HepG2 (cell line): ENCODE data around the gene TFEB. TPM values are rescaled to one million over a fixed set of nuclear protein-coding genes. Genes with fewer than 3 reads are reported as not detected.
A peak's percentile ranks its signal among the peaks of the same experiment; 100 is the strongest.

Source experiments
- ATAD3A ChIP-seq: sonication (generic); formaldehyde crosslinking; IDR thresholded peaks from 2 replicates; pipeline ENCODE4 v1.4.0; 2020; ENCODE audit warnings: missing genetic modification reagents
- CBX5 ChIP-seq: sonication (generic); formaldehyde crosslinking; IDR thresholded peaks from 2 replicates; pipeline ENCODE4 v1.4.0; 2020; ENCODE audit warnings: missing genetic modification reagents, borderline replicate concordance
- ERF ChIP-seq: IDR thresholded peaks from 2 replicates; pipeline ENCODE4 v1.6.1; 2018; ENCODE audit warnings: missing biosample characterization, missing genetic modification reagents
- FIP1L1 ChIP-seq: fragments of 200-400 bp; formaldehyde crosslinking; IDR thresholded peaks from 2 replicates; pipeline ENCODE4 v1.6.1; 2018; ENCODE audit warnings: low read depth, mild to moderate bottlenecking, low read length, moderate library complexity, borderline replicate concordance; ENCODE audit not compliant: insufficient read depth
- GTF3A ChIP-seq: sonication (generic); formaldehyde crosslinking; conservative IDR thresholded peaks from 2 replicates; pipeline ENCODE4 v1.4.0; 2020; ENCODE audit warnings: mild to moderate bottlenecking, missing genetic modification reagents
- HNRNPL ChIP-seq: fragments of 200-400 bp; formaldehyde crosslinking; IDR thresholded peaks from 2 replicates; pipeline ENCODE4 v1.6.1; 2017; ENCODE audit warnings: mild to moderate bottlenecking, low read depth, low read length
- KDM3A ChIP-seq: IDR thresholded peaks from 2 replicates; pipeline ENCODE4 v1.6.1; 2018; ENCODE audit warnings: low read depth, missing compliant biosample characterization
- MEIS1 ChIP-seq: sonication (generic); formaldehyde crosslinking; IDR thresholded peaks from 2 replicates; pipeline ENCODE4 v1.9.0; 2021; ENCODE audit warnings: mild to moderate bottlenecking, missing genetic modification reagents, moderate library complexity, borderline replicate concordance
- NCOA1 ChIP-seq: sonication (generic); formaldehyde crosslinking; IDR thresholded peaks from 2 replicates; pipeline ENCODE4 v1.9.0; 2021; ENCODE audit warnings: missing genetic modification reagents
- NFE2L1 ChIP-seq: sonication (generic); formaldehyde crosslinking; IDR thresholded peaks from 2 replicates; pipeline ENCODE4 v1.4.0; 2020; ENCODE audit warnings: missing genetic modification reagents, mild to moderate bottlenecking, borderline replicate concordance
- NONO ChIP-seq, 2 experiments: fragments of 450-650 bp in 1 of 2; sonication (generic) in 1 of 2; formaldehyde crosslinking in 1 of 2; IDR thresholded peaks in 1 of 2; conservative IDR thresholded peaks in 1 of 2; 2 replicates each; pipeline versions ENCODE4 v1.6.1 to v1.8.0; 2017 to 2022; ENCODE audit warnings: mild to moderate bottlenecking in 1 of 2, missing genetic modification reagents in 1 of 2, moderate library complexity in 1 of 2
- PHF8 ChIP-seq: sonication (generic); formaldehyde crosslinking; IDR thresholded peaks from 2 replicates; pipeline ENCODE4 v1.5.0; 2020; ENCODE audit warnings: missing genetic modification reagents
- RAD51 ChIP-seq: fragments of 450-650 bp; IDR thresholded peaks from 2 replicates; pipeline ENCODE4 v1.6.1; 2016; ENCODE audit warnings: borderline replicate concordance
- SP1 ChIP-seq, 2 experiments: fragments of 450-650 bp in 1 of 2; sonication (generic) in 1 of 2; formaldehyde crosslinking in 1 of 2; IDR thresholded peaks; 2 replicates each; pipeline versions ENCODE4 v1.4.0 to v1.6.1; 2016 to 2020; ENCODE audit warnings: missing genetic modification reagents in 1 of 2
- TAF1 ChIP-seq: sonication (generic); formaldehyde crosslinking; IDR thresholded peaks from 2 replicates; pipeline ENCODE4 v1.4.0; 2020; ENCODE audit warnings: missing genetic modification reagents
- TCF12 ChIP-seq, 2 experiments: fragments of 450-650 bp in 1 of 2; sonication (generic) in 1 of 2; formaldehyde crosslinking in 1 of 2; IDR thresholded peaks; 2 replicates each; pipeline versions ENCODE4 v1.6.1 to v1.8.0; 2017 to 2022; ENCODE audit warnings: antibody characterized with exemption in 1 of 2, mild to moderate bottlenecking in 1 of 2, missing genetic modification reagents in 1 of 2, moderate library complexity in 1 of 2
- ZFP37 ChIP-seq: sonication (generic); formaldehyde crosslinking; IDR thresholded peaks from 2 replicates; pipeline ENCODE4 v1.4.0; 2020; ENCODE audit warnings: missing genetic modification reagents, borderline replicate concordance
- ZNF224 ChIP-seq: sonication (generic); formaldehyde crosslinking; IDR thresholded peaks from 2 replicates; pipeline ENCODE4 v1.5.0; 2020; ENCODE audit warnings: mild to moderate bottlenecking, missing genetic modification reagents
- ZNF563 ChIP-seq: sonication (generic); formaldehyde crosslinking; IDR thresholded peaks from 2 replicates; pipeline ENCODE4 v1.8.0; 2022; ENCODE audit warnings: mild to moderate bottlenecking, moderate library complexity, missing genetic modification reagents
- ZNF589 ChIP-seq: sonication (generic); formaldehyde crosslinking; conservative IDR thresholded peaks from 2 replicates; pipeline ENCODE4 v1.8.0; 2022; ENCODE audit warnings: mild to moderate bottlenecking, moderate library complexity, missing genetic modification reagents
- ZSCAN30 ChIP-seq: sonication (generic); formaldehyde crosslinking; IDR thresholded peaks from 2 replicates; pipeline ENCODE4 v1.5.0; 2020; ENCODE audit warnings: mild to moderate bottlenecking, missing genetic modification reagents
- polyA plus RNA-seq, 8 experiments: library from polyadenylated mRNA; depleted of rRNA in 3 of 8; stranded (reverse) in 7 of 8; unstranded in 1 of 8; fragments of >200 nt; fragmentation: Illumina TruSeq in 4 of 8; extraction: Trizol in 4 of 8; gene quantifications; 2 replicates each; pipeline versions ENCODE4 v1.2.1 to v1.2.3, GENCODE V29; 2011 to 2016; ENCODE audit warnings: low read depth in 4 of 8, missing spikeins in 1 of 8, mixed read lengths in 1 of 8; ENCODE audit not compliant: insufficient read depth in 1 of 8
- total RNA-seq, 5 experiments: library from RNA; depleted of rRNA; stranded (reverse); fragments of >200 nt; fragmentation: Illumina TruSeq; extraction: Trizol; gene quantifications; 2 replicates each; pipeline ENCODE4 v1.2.3, GENCODE V29; 2016; ENCODE audit warnings: low read depth in 1 of 5
- TF ChIP-seq, protein P1 (sequence below): IDR thresholded peaks from 2 replicates; pipeline ENCODE4 v1.6.1; 2016; ENCODE audit warnings: missing compliant biosample characterization, missing genetic modification reagents, borderline replicate concordance
- TF ChIP-seq, protein P2 (sequence below), 2 experiments: sonication (generic) in 1 of 2; formaldehyde crosslinking in 1 of 2; IDR thresholded peaks; 2 replicates each; pipeline versions ENCODE4 v1.5.1 to v1.6.1; 2011 to 2020; ENCODE audit warnings: borderline replicate concordance in 1 of 2, low read depth in 1 of 2, low read length in 1 of 2, mild to moderate bottlenecking in 1 of 2, missing genetic modification reagents in 1 of 2, moderate library complexity in 1 of 2
- TF ChIP-seq, protein P3 (sequence below): sonication (generic); formaldehyde crosslinking; IDR thresholded peaks from 2 replicates; pipeline ENCODE4 v1.5.1; 2020; ENCODE audit warnings: mild to moderate bottlenecking, moderate library complexity, missing genetic modification reagents

TFEB gene
- total and polyA plus RNA-seq, 2 of the 13 experiments (the other 11 are each of a cell fraction or from before 2014, with no cell fraction given), result 13.3 to 18.7 TPM

DNA sequence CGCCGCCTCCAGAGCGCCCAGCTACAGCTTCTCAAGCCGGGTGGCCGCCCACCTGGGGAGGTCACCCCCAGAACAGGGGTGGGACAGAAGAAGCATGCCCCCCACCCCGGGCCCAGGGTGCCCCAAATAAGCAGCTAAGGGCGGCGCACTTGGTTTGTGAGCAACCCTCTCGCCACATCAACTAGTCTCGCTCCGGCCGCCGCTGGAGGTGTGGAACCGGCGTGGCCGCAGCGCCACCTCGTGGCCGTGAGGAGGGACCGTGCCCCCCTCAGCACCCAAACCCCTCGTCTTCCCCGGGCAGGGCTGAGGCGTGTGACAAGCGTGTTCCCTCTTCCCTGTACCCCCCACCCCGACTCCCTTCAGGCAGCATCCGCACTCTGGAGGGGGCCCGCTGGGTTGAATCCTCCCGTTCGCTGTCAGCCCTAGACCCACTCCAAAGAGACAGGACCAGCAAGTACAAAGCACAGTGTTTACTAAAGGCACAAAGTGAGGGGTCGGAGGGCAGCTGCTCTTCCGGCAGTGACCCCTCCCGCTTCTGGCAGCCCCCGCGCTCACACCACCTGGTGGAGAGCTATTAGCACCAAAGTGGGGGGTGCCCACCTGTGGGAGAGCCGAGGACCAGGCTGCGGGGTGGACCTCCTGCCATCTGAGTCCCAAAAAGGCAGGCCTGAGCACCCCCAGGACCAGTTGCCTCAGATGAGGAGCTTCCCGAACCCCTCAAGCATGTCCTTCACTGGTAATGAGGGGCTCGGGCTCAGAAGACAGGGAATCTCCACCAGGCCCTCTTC lies 51.7 kb downstream of the TFEB start (continued):
- TF ChIP-seq SP1 (IDR thresholded peaks at IDR 0.05) (no peak), SP1 (CRISPR knock-in tag; IDR thresholded peaks at IDR 0.05) (peak; percentile 24; the same call in 1 of the 2 replicates), ZFP37 (CRISPR knock-in tag) (no peak), PHF8 (peak; percentile 24; the same call in 1 of the 2 replicates), NONO (IDR thresholded peaks at IDR 0.05) (no peak), NONO (CRISPR knock-in tag; conservative IDR thresholded peaks at IDR 0.05) (peak; percentile 89), ATAD3A (CRISPR knock-in tag) (no peak), ZNF589 (no peak), HNRNPL (peak; percentile 63; the same call in 1 of the 2 replicates), ZNF224 (peak; percentile 86; the same call in 1 of the 2 replicates), ZNF563 (CRISPR knock-in tag) (0 out of 2 replicates have a peak, but pooled peaks have one; percentile 64), ERF (CRISPR knock-in tag) (peak; percentile 49; the same call in 1 of the 2 replicates), TCF12 (IDR thresholded peaks at IDR 0.05) (no peak), TCF12 (CRISPR knock-in tag; IDR thresholded peaks at IDR 0.05) (0 out of 2 replicates have a peak, but pooled peaks have one; percentile 31), FIP1L1 (no peak), TAF1 (CRISPR knock-in tag) (no peak), NFE2L1 (CRISPR knock-in tag) (no peak), ZSCAN30 (CRISPR knock-in tag) (no peak), MEIS1 (no peak), KDM3A (CRISPR knock-in tag) (peak; percentile 63; the same call in 1 of the 2 replicates), CBX5 (CRISPR knock-in tag) (0 out of 2 replicates have a peak, but pooled peaks have one; percentile 22), GTF3A (CRISPR knock-in tag) (no peak), RAD51 (no peak), NCOA1 (peak; percentile 64)
- TF ChIP-seq, protein P1, sequence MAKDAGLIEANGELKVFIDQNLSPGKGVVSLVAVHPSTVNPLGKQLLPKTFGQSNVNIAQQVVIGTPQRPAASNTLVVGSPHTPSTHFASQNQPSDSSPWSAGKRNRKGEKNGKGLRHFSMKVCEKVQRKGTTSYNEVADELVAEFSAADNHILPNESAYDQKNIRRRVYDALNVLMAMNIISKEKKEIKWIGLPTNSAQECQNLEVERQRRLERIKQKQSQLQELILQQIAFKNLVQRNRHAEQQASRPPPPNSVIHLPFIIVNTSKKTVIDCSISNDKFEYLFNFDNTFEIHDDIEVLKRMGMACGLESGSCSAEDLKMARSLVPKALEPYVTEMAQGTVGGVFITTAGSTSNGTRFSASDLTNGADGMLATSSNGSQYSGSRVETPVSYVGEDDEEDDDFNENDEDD (CRISPR knock-in tag), result peak; percentile 44; the same call in 1 of the 2 replicates
- TF ChIP-seq, protein P2, sequence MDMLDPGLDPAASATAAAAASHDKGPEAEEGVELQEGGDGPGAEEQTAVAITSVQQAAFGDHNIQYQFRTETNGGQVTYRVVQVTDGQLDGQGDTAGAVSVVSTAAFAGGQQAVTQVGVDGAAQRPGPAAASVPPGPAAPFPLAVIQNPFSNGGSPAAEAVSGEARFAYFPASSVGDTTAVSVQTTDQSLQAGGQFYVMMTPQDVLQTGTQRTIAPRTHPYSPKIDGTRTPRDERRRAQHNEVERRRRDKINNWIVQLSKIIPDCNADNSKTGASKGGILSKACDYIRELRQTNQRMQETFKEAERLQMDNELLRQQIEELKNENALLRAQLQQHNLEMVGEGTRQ (IDR thresholded peaks at IDR 0.05; ENCODE audit: low read depth, low read length), result no peak
- TF ChIP-seq, protein P2 (CRISPR knock-in tag; IDR thresholded peaks at IDR 0.05; ENCODE audit: borderline replicate concordance), result no peak
- TF ChIP-seq, protein P3, sequence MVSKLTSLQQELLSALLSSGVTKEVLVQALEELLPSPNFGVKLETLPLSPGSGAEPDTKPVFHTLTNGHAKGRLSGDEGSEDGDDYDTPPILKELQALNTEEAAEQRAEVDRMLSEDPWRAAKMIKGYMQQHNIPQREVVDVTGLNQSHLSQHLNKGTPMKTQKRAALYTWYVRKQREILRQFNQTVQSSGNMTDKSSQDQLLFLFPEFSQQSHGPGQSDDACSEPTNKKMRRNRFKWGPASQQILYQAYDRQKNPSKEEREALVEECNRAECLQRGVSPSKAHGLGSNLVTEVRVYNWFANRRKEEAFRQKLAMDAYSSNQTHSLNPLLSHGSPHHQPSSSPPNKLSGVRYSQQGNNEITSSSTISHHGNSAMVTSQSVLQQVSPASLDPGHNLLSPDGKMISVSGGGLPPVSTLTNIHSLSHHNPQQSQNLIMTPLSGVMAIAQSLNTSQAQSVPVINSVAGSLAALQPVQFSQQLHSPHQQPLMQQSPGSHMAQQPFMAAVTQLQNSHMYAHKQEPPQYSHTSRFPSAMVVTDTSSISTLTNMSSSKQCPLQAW (CRISPR knock-in tag), result peak; percentile 42
